H1 (cell line): ENCODE measurements around the gene GPR137. TPM values are rescaled to one million over a fixed set of nuclear protein-coding genes. Genes with fewer than 3 reads are reported as not detected.

ENCODE experiments used
- CTCF ChIA-PET: fragments of 300-600 bp; sonication (Branson Sonifier 250); formaldehyde crosslinking; loops from one replicate; lab custom pipeline; 2021; ENCODE audit not compliant: partially characterized antibody; lab: Charles Lee
- POLR2A ChIA-PET: fragments of 300-600 bp; sonication (Branson Sonifier 250); formaldehyde crosslinking; loops from one replicate; lab custom pipeline; 2021; ENCODE audit warnings: inconsistent platforms; ENCODE audit not compliant: partially characterized antibody; lab: Charles Lee
- DNase-seq, 2 experiments: peaks; one replicate each; pipeline versions ENCODE4 v3.0.0 to v3.0.0-alpha.2; 2010 to 2022; ENCODE audit warnings: low spot score in 2 of 2, low read depth in 1 of 2, mixed read lengths in 1 of 2
- FAIRE-seq: peaks from 2 replicates; lab custom pipeline; 2011; peaks lifted over from hg19 to GRCh38; lab: Jason Lieb, UNC
- H2AFZ ChIP-seq: 2 replicates; pipeline ENCODE4 v1.8.1; 2012; ENCODE audit warnings: low read length, inconsistent platforms
- H2AK5ac ChIP-seq: 2 replicates; pipeline ENCODE4 v1.6.1; 2013; ENCODE audit warnings: low read depth, low read length
- H2BK120ac ChIP-seq: replicated peaks from 2 replicates; pipeline ENCODE3; 2013; ENCODE audit warnings: low read depth, low read length, inconsistent platforms
- H2BK12ac ChIP-seq: 2 replicates; pipeline ENCODE4 v1.6.1; 2013; ENCODE audit warnings: low read depth, low read length
- H2BK15ac ChIP-seq: 2 replicates; pipeline ENCODE4 v1.6.1; 2013; ENCODE audit warnings: low read length
- H2BK20ac ChIP-seq: 2 replicates; pipeline ENCODE4 v1.6.1; 2013; ENCODE audit warnings: low read length
- H2BK5ac ChIP-seq: 2 replicates; pipeline ENCODE4 v1.6.1; 2013; ENCODE audit warnings: low read depth, low read length
- H3K14ac ChIP-seq: 2 replicates; pipeline ENCODE4 v1.6.1; 2013; ENCODE audit warnings: inconsistent platforms; ENCODE audit not compliant: insufficient read length
- H3K18ac ChIP-seq: 2 replicates; pipeline ENCODE4 v1.6.1; 2013; ENCODE audit warnings: low read length; ENCODE audit errors: extremely low read depth
- H3K23ac ChIP-seq: 2 replicates; pipeline ENCODE4 v1.6.1; 2013; ENCODE audit warnings: inconsistent platforms; ENCODE audit not compliant: insufficient read length
- H3K23me2 ChIP-seq: 2 replicates; pipeline ENCODE4 v1.6.1; 2013; ENCODE audit warnings: low read depth, low read length
- H3K27ac ChIP-seq: 2 replicates; pipeline ENCODE4 v1.6.1; 2011; ENCODE audit warnings: low read depth, low read length, inconsistent platforms
- H3K27me3 ChIP-seq, 4 experiments: replicated peaks in 1 of 4; 1 replicate in 1 of 4; 2 replicates in 3 of 4; pipeline versions ENCODE4 v1.6.1 to v1.8.1; 2011 to 2013; ENCODE audit warnings: low read length in 3 of 4, mild to moderate bottlenecking in 3 of 4, inconsistent platforms in 2 of 4, mixed read lengths in 2 of 4, moderate library complexity in 1 of 4; ENCODE audit not compliant: control insufficient read depth in 3 of 4, insufficient read depth in 3 of 4; ENCODE audit errors: extremely low read depth in 1 of 4
- H3K36me3 ChIP-seq, 4 experiments: 2 replicates each; pipeline versions ENCODE4 v1.6.1 to v1.8.1; 2011 to 2013; ENCODE audit warnings: mild to moderate bottlenecking in 4 of 4, low read length in 3 of 4, moderate library complexity in 2 of 4, control low read depth in 1 of 4, inconsistent platforms in 1 of 4; ENCODE audit not compliant: insufficient read depth in 4 of 4, control insufficient read depth in 2 of 4
- H3K4ac ChIP-seq: replicated peaks from 2 replicates; pipeline ENCODE3; 2013; ENCODE audit warnings: low read length, low read depth, mixed read lengths, inconsistent platforms; ENCODE audit not compliant: insufficient read length
- H3K4me1 ChIP-seq, 4 experiments: replicated peaks in 1 of 4; 1 replicate in 1 of 4; 2 replicates in 3 of 4; pipeline versions ENCODE4 v1.6.1 to v1.8.1; 2011 to 2013; ENCODE audit warnings: low read length in 3 of 4, inconsistent platforms in 2 of 4, mixed read lengths in 1 of 4; ENCODE audit not compliant: insufficient read depth in 4 of 4, control insufficient read depth in 3 of 4
- H3K4me2 ChIP-seq, 2 experiments: 2 replicates each; pipeline versions ENCODE4 v1.6.1 to v1.8.1; 2011 to 2013; ENCODE audit warnings: low read depth in 2 of 2, low read length in 2 of 2, control low read depth in 1 of 2, inconsistent platforms in 1 of 2, mild to moderate bottlenecking in 1 of 2; ENCODE audit not compliant: insufficient read depth in 1 of 2
- H3K4me3 ChIP-seq, 4 experiments: fragments of 200-600, 300-600 bp in 1 of 4; sonication (generic), shearing (Covaris generic), sonication (Bioruptor Twin) in 1 of 4; 2 replicates each; pipeline versions ENCODE4 v1.5.1 to v1.8.1; 2011 to 2016; ENCODE audit warnings: low read length in 4 of 4, low read depth in 3 of 4, control low read depth in 2 of 4, inconsistent platforms in 2 of 4, mild to moderate bottlenecking in 2 of 4, mixed read lengths in 1 of 4, moderate library complexity in 1 of 4; ENCODE audit not compliant: insufficient read depth in 2 of 4; ENCODE audit errors: extremely low read depth in 1 of 4
- H3K56ac ChIP-seq: replicated peaks from 2 replicates; pipeline ENCODE3; 2013; ENCODE audit warnings: low read depth, mild to moderate bottlenecking, mixed read lengths, low read length, inconsistent platforms; ENCODE audit not compliant: insufficient read length
- H3K79me1 ChIP-seq: 2 replicates; pipeline ENCODE4 v1.6.1; 2013; ENCODE audit warnings: low read depth, low read length, control low read depth
- H3K79me2 ChIP-seq, 2 experiments: 2 replicates each; pipeline versions ENCODE4 v1.6.1 to v1.8.1; 2012 to 2013; ENCODE audit warnings: low read length in 2 of 2, mild to moderate bottlenecking in 2 of 2, inconsistent platforms in 1 of 2; ENCODE audit not compliant: insufficient read depth in 2 of 2, control insufficient read depth in 1 of 2
- H3K9ac ChIP-seq, 4 experiments: replicated peaks in 1 of 4; 1 replicate in 1 of 4; 2 replicates in 3 of 4; pipeline versions ENCODE4 v1.6.1 to v1.8.1; 2011 to 2013; ENCODE audit warnings: low read depth in 3 of 4, low read length in 3 of 4, control low read depth in 2 of 4, mild to moderate bottlenecking in 2 of 4, moderate library complexity in 2 of 4, inconsistent platforms in 1 of 4; ENCODE audit errors: extremely low read depth in 1 of 4
- H3K9me3 ChIP-seq, 2 experiments: 2 replicates each; pipeline versions ENCODE4 v1.6.1 to v1.8.1; 2012 to 2013; ENCODE audit warnings: mild to moderate bottlenecking in 2 of 2, moderate library complexity in 2 of 2, control low read depth in 1 of 2, inconsistent platforms in 1 of 2, low read depth in 1 of 2, low read length in 1 of 2, mixed read lengths in 1 of 2; ENCODE audit not compliant: insufficient read depth in 2 of 2
- H4K20me1 ChIP-seq, 2 experiments: replicated peaks in 1 of 2; 2 replicates each; pipeline versions ENCODE3 to v1.8.1; 2011 to 2013; ENCODE audit warnings: inconsistent platforms in 2 of 2, low read length in 2 of 2, mild to moderate bottlenecking in 1 of 2; ENCODE audit not compliant: insufficient read depth in 2 of 2, control insufficient read depth in 1 of 2
- H4K5ac ChIP-seq: 2 replicates; pipeline ENCODE4 v1.6.1; 2013; ENCODE audit warnings: low read length, low read depth, mixed read lengths, inconsistent platforms; ENCODE audit not compliant: insufficient read length
- H4K8ac ChIP-seq: 2 replicates; pipeline ENCODE4 v1.8.0; 2013; ENCODE audit warnings: mild to moderate bottlenecking, moderate library complexity, low read length, inconsistent platforms; ENCODE audit not compliant: insufficient read depth; ENCODE audit errors: extremely low read depth
- H4K91ac ChIP-seq: replicated peaks from 2 replicates; pipeline ENCODE3; 2013; ENCODE audit warnings: low read length, mixed read lengths, inconsistent platforms; ENCODE audit not compliant: insufficient read length
- BACH1 ChIP-seq: IDR thresholded peaks from 2 replicates; pipeline ENCODE4 v1.6.1; 2012; ENCODE audit warnings: low read length, improper control_type of control experiment
- CEBPB ChIP-seq: IDR thresholded peaks from 2 replicates; pipeline ENCODE4 v1.6.1; 2012; ENCODE audit warnings: low read depth, low read length
- GTF2F1 ChIP-seq: IDR thresholded peaks from 2 replicates; pipeline ENCODE4 v1.6.1; 2012; ENCODE audit warnings: low read depth, low read length, improper control_type of control experiment, borderline replicate concordance
- NRF1 ChIP-seq: IDR thresholded peaks from 2 replicates; pipeline ENCODE4 v1.6.1; 2011; ENCODE audit warnings: mild to moderate bottlenecking, low read depth, low read length, improper control_type of control experiment
- PHF8 ChIP-seq: fragments of 200-600 bp; sonication (generic); conservative IDR thresholded peaks from 2 replicates; pipeline ENCODE4 v1.7.1; 2012; ENCODE audit warnings: low read depth, mild to moderate bottlenecking, inconsistent platforms, low read length, moderate library complexity
- RAD21 ChIP-seq, 2 experiments: IDR thresholded peaks in 1 of 2; conservative IDR thresholded peaks in 1 of 2; 2 replicates each; pipeline ENCODE4 v1.6.1; 2011; ENCODE audit warnings: low read depth in 2 of 2, low read length in 2 of 2, improper control_type of control experiment in 1 of 2, inconsistent platforms in 1 of 2, mild to moderate bottlenecking in 1 of 2, moderate library complexity in 1 of 2
- SIRT6 ChIP-seq: IDR thresholded peaks from one replicate; pipeline ENCODE4 v1.7.1; 2012; ENCODE audit warnings: low read length, inconsistent platforms
- SP1 ChIP-seq: IDR thresholded peaks from 2 replicates; pipeline ENCODE4 v1.6.1; 2011; ENCODE audit warnings: low read depth, low read length
- TBP ChIP-seq: IDR thresholded peaks from 2 replicates; pipeline ENCODE4 v1.6.1; 2011; ENCODE audit warnings: low read depth, low read length, improper control_type of control experiment
- YY1 ChIP-seq: IDR thresholded peaks from 2 replicates; pipeline ENCODE4 v1.6.1; 2011; ENCODE audit warnings: low read depth, mild to moderate bottlenecking, low read length
- WGBS, 2 experiments: shearing (Covaris generic) in 1 of 2; methylation state at CpG; one replicate each; pipeline versions ENCODE4 v1.1.6 to v1.1.7; 2013 to 2015; ENCODE audit warnings: low lambda C conversion rate in 2 of 2, mixed read lengths in 2 of 2, inconsistent platforms in 1 of 2, low coverage in 1 of 2, missing lambda C conversion rate in 1 of 2; ENCODE audit not compliant: insufficient replicate concordance in 2 of 2, insufficient coverage in 1 of 2, insufficient read length in 1 of 2; ENCODE audit errors: extremely low coverage in 1 of 2, missing lambda C conversion rate in 1 of 2; 5-methylcytosine and 5-hydroxymethylcytosine counted together
- polyA plus RNA-seq, 7 experiments: library from polyadenylated mRNA; depleted of rRNA in 3 of 7; stranded (reverse) in 5 of 7; unstranded in 2 of 7; fragments of >200 nt in 5 of 7; fragments of 200-250 nt in 2 of 7; gene quantifications; 1 replicate in 5 of 7; 2 replicates in 1 of 7; 4 replicates in 1 of 7; pipeline versions ENCODE4 v1.2.1 to v1.2.3, GENCODE V29; 2011 to 2013; ENCODE audit warnings: missing spikeins in 2 of 7, mixed read lengths in 2 of 7
- total RNA-seq: library from RNA; stranded (reverse); fragmentation: NEBNext Ultra II Directional; extraction: Animal tissue kit (Norgen Biotek cat#: 25700); gene quantifications from 2 replicates; pipeline ENCODE4 v1.2.1, GENCODE V29; 2021
- TF ChIP-seq, protein P1 (sequence below): IDR thresholded peaks from 2 replicates; pipeline ENCODE4 v1.6.1; 2011; ENCODE audit warnings: low read length, improper control_type of control experiment

GPR137 gene
- total and polyA plus RNA-seq, 2 of the 8 experiments (the other 6 are each of a cell fraction or from before 2014, with no cell fraction given), result 36.2 to 37.8 TPM

GRCh38 chr11:64237484-64237951, 48.1 kb upstream of the GPR137 start:
- Histone ChIP-seq H4K20me1 (peaks cover 0 to 8% of the 10 kb centered on the region in 2 experiments), H2BK12ac (no peak overlapping the region), H4K91ac (no peak overlapping the region), H2BK5ac (no peak overlapping the region), H3K9ac (no peak overlapping the region), H3K27ac (no peak overlapping the region), H3K4me2 (no peak overlapping the region), H2BK15ac (no peak overlapping the region), H2BK120ac (no peak overlapping the region), H3K56ac (no peak overlapping the region), H3K79me1 (no peaks in the 10 kb centered on the region), H3K4ac (no peak overlapping the region), H2AK5ac (no peak overlapping the region), H3K9me3 (no peaks in the 10 kb centered on the region), H3K23me2 (peaks cover 18% of the 10 kb centered on the region), H2AFZ (no peak overlapping the region), H3K79me2 (peaks cover 0 to 3% of the 10 kb centered on the region in 2 experiments; a peak in 1 of 4 replicates), H4K5ac (no peak overlapping the region), H3K23ac (no peak overlapping the region), H4K8ac (no peak overlapping the region), H3K36me3 (peaks cover 0 to 5% (median 1%) of the 10 kb centered on the region in 4 experiments; a peak in 1 of 8 replicates), H3K18ac (no peak overlapping the region), H3K14ac (no peak overlapping the region), H2BK20ac (no peak overlapping the region), H3K4me3 (no peak overlapping the region), H3K27me3 (peaks cover 0 to 6% (median 3%) of the 10 kb centered on the region in 4 experiments; a peak in 4 of 7 replicates), H3K4me1 (peaks cover 0 to 12% (median 6%) of the 10 kb centered on the region in 4 experiments; a peak in 6 of 7 replicates)
- POLR2A ChIA-PET, result interaction anchor here (1.0 to 11.9 kb wide), 8 partner anchors 9 to 80 kb away, joined by 3 to 190 read pairs (median 4); partner anchors contain the start of genes FKBP2, PLCB3, PPP1R14B and PRDX5
- CTCF ChIA-PET, result interaction anchor here (0.6 to 8.6 kb wide), 11 partner anchors 9 to 1495 kb away, joined by 3 to 51 read pairs (median 6); partner anchors contain the start of genes FERMT3, NUDT22, PLCB3 and PPP1R14B
- WGBS, 2 experiments, result 94% methylated on average over 11 of the region's 12 CpGs; no CpG with 5 or more reads in 1 of the 2 experiments
- FAIRE-seq, result no peak
- no peak for DNase-seq
- TF ChIP-seq PHF8 (no peak), RAD21 (IDR thresholded peaks at IDR 0.05 in 1 of 2, conservative IDR thresholded peaks at IDR 0.05 in 1 of 2; ENCODE audit: low read depth in 2 of 2, low read length in 2 of 2) (no peak), BACH1 (no peak), CEBPB (no peak), TBP (no peak), NRF1 (no peak), SIRT6 (no peak), YY1 (no peak), GTF2F1 (no peak), SP1 (no peak)
- TF ChIP-seq, protein P1, sequence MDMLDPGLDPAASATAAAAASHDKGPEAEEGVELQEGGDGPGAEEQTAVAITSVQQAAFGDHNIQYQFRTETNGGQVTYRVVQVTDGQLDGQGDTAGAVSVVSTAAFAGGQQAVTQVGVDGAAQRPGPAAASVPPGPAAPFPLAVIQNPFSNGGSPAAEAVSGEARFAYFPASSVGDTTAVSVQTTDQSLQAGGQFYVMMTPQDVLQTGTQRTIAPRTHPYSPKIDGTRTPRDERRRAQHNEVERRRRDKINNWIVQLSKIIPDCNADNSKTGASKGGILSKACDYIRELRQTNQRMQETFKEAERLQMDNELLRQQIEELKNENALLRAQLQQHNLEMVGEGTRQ, result no peak
